OCI-LY7 (cell line): Measurements from ENCODE around the gene RUNX1. TPM values are rescaled to one million over a fixed set of nuclear protein-coding genes. Genes with fewer than 3 reads are reported as not detected.

Experiments used
- BruUV-seq: library from RNA; stranded (reverse); fragments of 400-500 nt; replicated peaks from 2 replicates; lab custom pipeline; 2021; lab: Mats Ljungman, UMichigan
- CTCF ChIA-PET: fragments of 300-600 bp; sonication (Branson Sonifier 250); formaldehyde crosslinking; loops from one replicate; lab custom pipeline; 2022; ENCODE audit warnings: antibody characterized with exemption; ENCODE audit not compliant: unreplicated experiment; lab: Charles Lee
- POLR2A ChIA-PET: fragments of 300-600 bp; sonication (Branson Sonifier 250); formaldehyde crosslinking; loops from one replicate; lab custom pipeline; 2022; ENCODE audit warnings: antibody characterized with exemption; lab: Charles Lee
- DNase-seq: peaks from one replicate; pipeline ENCODE4 v3.0.0-alpha.2; 2015; ENCODE audit warnings: low spot score
- H2AFZ ChIP-seq: fragments of 200-600 bp; sonication (generic), shearing (Covaris generic); 2 replicates; pipeline ENCODE4 v1.6.1; 2014; ENCODE audit warnings: mild to moderate bottlenecking, antibody characterized with exemption, low read length, moderate library complexity
- H3K27ac ChIP-seq: fragments of 200-600 bp; sonication (generic); 2 replicates; pipeline ENCODE4 v1.5.1; 2014; ENCODE audit warnings: mixed run types, low read depth, mild to moderate bottlenecking, moderate library complexity, low read length, inconsistent platforms; ENCODE audit not compliant: poor library complexity, severe bottlenecking
- H3K36me3 ChIP-seq: fragments of 200-600 bp; sonication (generic); 2 replicates; pipeline ENCODE4 v1.6.1; 2014; ENCODE audit warnings: mild to moderate bottlenecking, antibody characterized with exemption, low read length, moderate library complexity, mixed read lengths; ENCODE audit not compliant: insufficient read depth
- H3K4me1 ChIP-seq: fragments of 200-600 bp; sonication (generic); 2 replicates; pipeline ENCODE4 v1.5.1; 2014; ENCODE audit warnings: mild to moderate bottlenecking, low read length; ENCODE audit not compliant: insufficient read depth, poor library complexity, severe bottlenecking
- H3K4me2 ChIP-seq: fragments of 200-600 bp; sonication (generic); 2 replicates; pipeline ENCODE4 v1.6.1; 2014; ENCODE audit warnings: mild to moderate bottlenecking, low read length
- H3K4me3 ChIP-seq: fragments of 200-600 bp; sonication (generic); 2 replicates; pipeline ENCODE4 v1.5.1; 2014; ENCODE audit warnings: mild to moderate bottlenecking, low read depth, low read length; ENCODE audit not compliant: poor library complexity, severe bottlenecking
- H3K79me2 ChIP-seq: fragments of 200-600 bp; sonication (generic); 2 replicates; pipeline ENCODE4 v1.6.1; 2016; ENCODE audit warnings: low read depth, mild to moderate bottlenecking, low read length, moderate library complexity, mixed read lengths; ENCODE audit not compliant: insufficient read depth
- H3K9me2 ChIP-seq: fragments of 200-600 bp; sonication (generic); 2 replicates; pipeline ENCODE4 v1.6.1; 2016; ENCODE audit warnings: mild to moderate bottlenecking, low read length, mixed read lengths; ENCODE audit not compliant: insufficient read depth
- H3K9me3 ChIP-seq: fragments of 200-600 bp; sonication (generic); 2 replicates; pipeline ENCODE4 v1.6.1; 2014; ENCODE audit warnings: mild to moderate bottlenecking, mixed run types, low read length, mixed read lengths
- H4K20me1 ChIP-seq: fragments of 200-600 bp; sonication (generic); 2 replicates; pipeline ENCODE4 v1.6.1; 2014; ENCODE audit warnings: mild to moderate bottlenecking, antibody characterized with exemption, low read length, moderate library complexity, mixed read lengths; ENCODE audit not compliant: insufficient read depth
- CTCF ChIP-seq: fragments of 200-600 bp; sonication (generic); conservative IDR thresholded peaks from 2 replicates; pipeline ENCODE4 v1.5.1; 2014; ENCODE audit warnings: mild to moderate bottlenecking, antibody characterized with exemption, low read length, moderate library complexity, mixed read lengths
- EZH2phosphoT487 ChIP-seq: fragments of 200-600 bp; sonication (generic); IDR thresholded peaks from 2 replicates; pipeline ENCODE4 v1.6.1; 2018; ENCODE audit warnings: low read depth, borderline replicate concordance, mild to moderate bottlenecking, mixed run types, antibody characterized with exemption, low read length, moderate library complexity, mixed read lengths
- intact Hi-C: fragments of 100-400 bp; cut with micrococcal nuclease; formaldehyde crosslinking; loops from one replicate; pipeline ENCODE4 v1.10.0; 2022; ENCODE audit not compliant: unreplicated experiment
- total RNA-seq, 2 experiments: library from RNA; depleted of rRNA in 1 of 2; stranded (reverse); fragments of >200 nt in 1 of 2; shearing (Covaris generic) in 1 of 2; gene quantifications; 2 replicates each; pipeline ENCODE4 v1.2.3, GENCODE V29; 2014 to 2022

Gene RUNX1
- total RNA-seq, 2 experiments from 2014 or later, result 30.5 to 40.8 TPM

DNA sequence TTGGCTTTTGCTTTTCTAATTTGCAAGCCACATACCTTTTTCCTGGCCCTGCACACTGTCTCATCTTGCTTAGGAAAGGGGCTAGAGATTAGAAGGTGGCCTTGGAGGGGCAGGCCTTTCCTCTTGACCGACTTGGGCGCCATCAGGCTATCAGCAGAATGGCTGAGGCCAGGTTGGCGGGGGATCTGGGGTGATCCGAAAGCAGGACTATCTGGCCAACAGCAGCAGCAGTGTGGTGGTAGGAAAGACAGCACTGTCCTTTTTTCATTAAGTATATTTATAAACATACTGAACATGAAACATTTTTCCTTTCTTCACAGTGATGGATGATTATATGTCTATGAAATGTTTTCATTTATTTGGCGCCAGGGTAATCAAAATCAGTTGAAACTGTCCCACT is 23.5 kb upstream of the RUNX1 start:
- Histone ChIP-seq H4K20me1 (no peaks in the 10 kb centered on the region), H3K4me2 (no peak overlapping the region), H3K79me2 (no peaks in the 10 kb centered on the region), H3K27ac (no peak overlapping the region), H3K4me3 (no peak overlapping the region), H3K9me2 (0 out of 2 replicates have a peak, but pooled peaks cover 5% of the 10 kb centered on the region), H3K4me1 (no peaks in the 10 kb centered on the region), H3K9me3 (peaks cover 3% of the 10 kb centered on the region; the same call in 1 of the 2 replicates), H3K36me3 (no peaks in the 10 kb centered on the region), H2AFZ (no peak overlapping the region)
- intact Hi-C loops, result no loop called here
- ChIA-PET POLR2A (no interaction called here), CTCF (no interaction called here)
- no TSS peak for BruUV-seq
- DNase-seq, result no peak
- TF ChIP-seq EZH2phosphoT487 (no peak), CTCF (no peak)

DNA sequence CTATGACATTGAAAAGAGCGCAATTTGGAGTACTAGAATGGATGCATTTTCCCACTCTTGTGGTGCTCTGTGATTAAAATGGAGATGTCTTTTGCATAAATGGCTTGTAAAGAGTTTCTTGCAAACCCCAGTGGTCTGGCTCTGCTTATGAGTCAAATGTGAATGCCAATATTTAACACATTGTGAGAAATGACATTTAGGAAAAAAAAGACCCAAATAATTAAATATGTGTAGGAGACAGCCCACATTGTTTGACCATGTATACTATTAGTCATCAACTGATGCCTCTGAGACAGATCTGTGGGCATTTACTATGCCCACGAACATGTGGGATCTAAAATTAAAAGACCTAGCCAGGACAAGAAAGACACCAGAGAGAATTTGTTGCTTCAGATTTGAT is 22.2 kb upstream of the RUNX1 start:
- TF ChIP-seq EZH2phosphoT487 (no peak), CTCF (no peak)
- DNase-seq, result no peak
- Histone ChIP-seq H4K20me1 (no peaks in the 10 kb centered on the region), H3K4me3 (no peak overlapping the region), H3K9me2 (0 out of 2 replicates have a peak, but pooled peaks cover 5% of the 10 kb centered on the region), H3K36me3 (no peaks in the 10 kb centered on the region), H2AFZ (no peak overlapping the region), H3K9me3 (peaks cover 3% of the 10 kb centered on the region; the same call in 1 of the 2 replicates), H3K4me2 (no peak overlapping the region), H3K79me2 (no peaks in the 10 kb centered on the region), H3K27ac (no peak overlapping the region), H3K4me1 (no peaks in the 10 kb centered on the region)
- intact Hi-C loops, result no loop called here
- ChIA-PET CTCF (no interaction called here), POLR2A (no interaction called here)
- BruUV-seq, result no TSS peak

DNA sequence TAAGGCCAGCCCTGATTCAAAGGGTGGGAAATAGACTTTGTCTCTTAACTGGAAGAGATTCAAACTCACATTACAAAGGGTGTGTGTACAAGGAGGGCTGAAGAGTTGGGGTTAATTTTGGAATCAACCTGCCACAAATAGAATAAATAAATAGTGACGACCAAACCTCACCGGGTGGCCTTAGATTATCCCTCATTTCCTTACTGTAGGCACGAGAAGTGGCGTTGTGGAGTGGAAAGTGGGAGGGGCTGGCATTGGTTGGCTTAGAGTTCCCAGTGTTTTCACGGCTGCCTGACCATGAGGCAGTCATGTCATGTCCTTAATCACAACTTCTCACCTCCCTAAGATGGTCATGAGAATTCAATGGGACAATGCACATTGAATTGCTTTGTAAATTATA is 21.3 kb upstream of the RUNX1 start:
- no peak overlapping the region for H3K4me3 ChIP-seq
- ChIA-PET POLR2A (no interaction called here), CTCF (no interaction called here)
- no peaks in the 10 kb centered on the region for H4K20me1 ChIP-seq
- H3K36me3 ChIP-seq, result no peaks in the 10 kb centered on the region
- no peaks in the 10 kb centered on the region for H3K79me2 ChIP-seq
- BruUV-seq, result no TSS peak
- H3K27ac ChIP-seq, result no peak overlapping the region
- H3K4me2 ChIP-seq, result no peak overlapping the region
- H2AFZ ChIP-seq, result no peak overlapping the region
- no peak for DNase-seq
- H3K4me1 ChIP-seq, result no peaks in the 10 kb centered on the region
- TF ChIP-seq CTCF (no peak), EZH2phosphoT487 (no peak)
- H3K9me3 ChIP-seq, result peaks cover 3% of the 10 kb centered on the region; the same call in 1 of the 2 replicates
- 0 out of 2 replicates have a peak, but pooled peaks cover 5% of the 10 kb centered on the region for H3K9me2 ChIP-seq
- intact Hi-C loops, result no loop called here
